ENCODE data around the gene C19orf85. TPM values are rescaled to one million over a fixed set of nuclear protein-coding genes. Genes with fewer than 3 reads are reported as not detected.

C19orf85 gene
- total and polyA plus RNA-seq, 4 donors: not detected

DNA sequence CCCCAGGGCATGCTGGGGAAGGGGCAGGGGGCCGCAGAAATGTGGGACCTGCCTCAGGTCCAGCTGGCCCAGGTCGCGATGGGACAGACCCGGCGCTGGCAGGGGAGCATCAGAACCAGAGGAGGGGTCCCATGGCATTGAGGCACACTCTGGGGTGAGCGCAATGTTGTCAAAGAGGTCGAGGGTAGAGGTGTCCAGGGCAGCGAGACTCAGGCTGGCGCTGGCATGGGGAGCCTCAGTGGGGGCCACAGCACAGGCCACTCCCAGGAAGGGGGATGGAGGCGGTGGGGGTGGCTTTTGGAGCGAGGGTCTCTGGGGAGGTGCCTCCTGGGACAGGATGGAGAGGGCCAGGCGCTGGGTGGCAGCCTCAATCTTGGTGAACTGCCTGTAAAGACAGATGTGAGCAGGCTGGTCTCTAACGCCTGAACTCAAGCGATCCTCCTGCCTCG, 944 bp downstream of the C19orf85 start:
- H3K27ac ChIP-seq (ENCODE audit: low read depth in 1 of 2, low read length in 2 of 2): no peak overlapping the region
- no peaks in the 10 kb centered on the region for H3K9me3 ChIP-seq (ENCODE audit: control insufficient read depth, low read length)
- H3K4me3 ChIP-seq (ENCODE audit: low read length in 2 of 2): no peak overlapping the region
- no peaks in the 10 kb centered on the region for H3K36me3 ChIP-seq (ENCODE audit: control insufficient read depth in 1 of 2, insufficient read depth in 2 of 2, low read length in 1 of 2)
- ATAC-seq (ENCODE audit: low FRiP score): no peak
- intact Hi-C loops (cut with DNase I): no loop called here
- H3K27me3 ChIP-seq (ENCODE audit: control insufficient read depth in 1 of 2, insufficient read depth in 2 of 2, low read length in 1 of 2): no peaks in the 10 kb centered on the region
- no peaks in the 10 kb centered on the region for H3K4me1 ChIP-seq (ENCODE audit: control insufficient read depth in 1 of 2, insufficient read depth in 2 of 2, low read length in 2 of 2)
- no peak for DNase-seq
- 68 to 72% methylated on average over 15 of the region's 15 CpGs for WGBS, 2 donors

DNA sequence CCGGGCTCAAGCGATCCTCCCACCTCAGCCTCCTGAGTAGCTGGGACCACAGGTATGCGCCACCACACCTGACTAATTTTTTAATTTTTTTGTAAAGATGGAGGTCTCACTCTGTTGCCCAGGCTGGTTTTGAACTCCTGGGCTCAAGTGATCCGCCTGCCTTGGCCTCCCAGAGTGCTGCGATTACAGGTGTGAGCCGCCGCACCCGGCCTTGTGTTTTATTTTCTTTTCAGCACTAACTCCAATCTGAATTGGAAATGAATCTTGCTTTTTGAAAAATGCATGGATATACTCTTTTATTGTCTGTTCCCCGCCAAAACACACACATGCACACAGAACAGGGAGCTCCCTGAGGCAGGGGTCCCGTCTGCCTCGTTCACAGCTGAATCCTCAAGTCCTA, 1.8 kb downstream of the C19orf85 start:
- no peak overlapping the region for H3K4me3 ChIP-seq (ENCODE audit: low read length in 2 of 2)
- ATAC-seq (ENCODE audit: low FRiP score) (no peak), DNase-seq (no peak)
- WGBS, 2 donors: 70 to 75% methylated on average over 11 of the region's 11 CpGs
- H3K9me3 ChIP-seq (ENCODE audit: control insufficient read depth, low read length): no peaks in the 10 kb centered on the region
- no peaks in the 10 kb centered on the region for H3K4me1 ChIP-seq (ENCODE audit: control insufficient read depth in 1 of 2, insufficient read depth in 2 of 2, low read length in 2 of 2)
- no peaks in the 10 kb centered on the region for H3K36me3 ChIP-seq (ENCODE audit: control insufficient read depth in 1 of 2, insufficient read depth in 2 of 2, low read length in 1 of 2)
- H3K27me3 ChIP-seq (ENCODE audit: control insufficient read depth in 1 of 2, insufficient read depth in 2 of 2, low read length in 1 of 2): no peaks in the 10 kb centered on the region
- no peak overlapping the region for H3K27ac ChIP-seq (ENCODE audit: low read depth in 1 of 2, low read length in 2 of 2)
- intact Hi-C loops (cut with DNase I): no loop called here

DNA sequence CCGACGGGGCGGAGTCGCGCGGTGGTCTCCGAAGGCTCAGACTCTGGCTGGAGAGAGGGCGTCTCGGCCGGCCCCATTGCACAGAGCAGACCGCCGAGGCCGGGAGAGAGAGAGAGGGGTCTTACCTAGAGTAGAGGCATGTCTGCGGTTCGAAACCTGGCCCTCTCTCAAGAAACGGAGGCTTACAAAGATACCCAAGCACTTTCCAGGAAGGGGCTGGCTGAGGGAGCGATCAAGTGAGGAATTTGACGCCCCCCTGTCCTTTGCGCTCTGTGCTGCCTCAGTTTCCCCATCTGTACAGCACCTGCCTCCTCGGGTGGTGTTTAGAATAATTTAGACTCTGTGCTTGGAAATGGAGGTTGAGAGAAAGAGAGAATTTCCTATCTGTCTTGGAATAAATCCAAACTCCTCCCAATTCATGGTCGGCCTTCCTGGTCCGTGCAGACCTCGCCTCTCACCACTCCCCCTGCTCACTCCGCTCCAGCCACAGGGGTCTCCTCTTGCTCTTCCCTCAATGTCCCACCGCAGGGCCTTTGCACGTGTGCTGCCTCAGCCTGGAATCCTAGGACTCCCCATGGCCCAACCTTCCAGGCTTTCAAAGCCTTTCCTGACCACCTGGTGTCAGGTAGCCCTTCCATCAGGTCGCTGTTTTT, 2.5 kb downstream of the C19orf85 start:
- Histone ChIP-seq H3K4me3 (ENCODE audit: low read length in 2 of 2) (peak overlapping the region in 1 of 2 donors; percentile 23), H3K9me3 (ENCODE audit: control insufficient read depth, low read length) (no peaks in the 10 kb centered on the region), H3K4me1 (ENCODE audit: control insufficient read depth in 1 of 2, insufficient read depth in 2 of 2, low read length in 2 of 2) (no peaks in the 10 kb centered on the region), H3K27me3 (ENCODE audit: control insufficient read depth in 1 of 2, insufficient read depth in 2 of 2, low read length in 1 of 2) (no peaks in the 10 kb centered on the region), H3K36me3 (ENCODE audit: control insufficient read depth in 1 of 2, insufficient read depth in 2 of 2, low read length in 1 of 2) (no peaks in the 10 kb centered on the region), H3K27ac (ENCODE audit: low read depth in 1 of 2, low read length in 2 of 2) (peak overlapping the region in 1 of 2 donors; percentile 23)
- no peak for ATAC-seq (ENCODE audit: low FRiP score)
- intact Hi-C loops (cut with DNase I): no loop called here
- WGBS, 2 donors: 13 to 16% methylated on average over 27 of the region's 27 CpGs
- no peak for DNase-seq

DNA sequence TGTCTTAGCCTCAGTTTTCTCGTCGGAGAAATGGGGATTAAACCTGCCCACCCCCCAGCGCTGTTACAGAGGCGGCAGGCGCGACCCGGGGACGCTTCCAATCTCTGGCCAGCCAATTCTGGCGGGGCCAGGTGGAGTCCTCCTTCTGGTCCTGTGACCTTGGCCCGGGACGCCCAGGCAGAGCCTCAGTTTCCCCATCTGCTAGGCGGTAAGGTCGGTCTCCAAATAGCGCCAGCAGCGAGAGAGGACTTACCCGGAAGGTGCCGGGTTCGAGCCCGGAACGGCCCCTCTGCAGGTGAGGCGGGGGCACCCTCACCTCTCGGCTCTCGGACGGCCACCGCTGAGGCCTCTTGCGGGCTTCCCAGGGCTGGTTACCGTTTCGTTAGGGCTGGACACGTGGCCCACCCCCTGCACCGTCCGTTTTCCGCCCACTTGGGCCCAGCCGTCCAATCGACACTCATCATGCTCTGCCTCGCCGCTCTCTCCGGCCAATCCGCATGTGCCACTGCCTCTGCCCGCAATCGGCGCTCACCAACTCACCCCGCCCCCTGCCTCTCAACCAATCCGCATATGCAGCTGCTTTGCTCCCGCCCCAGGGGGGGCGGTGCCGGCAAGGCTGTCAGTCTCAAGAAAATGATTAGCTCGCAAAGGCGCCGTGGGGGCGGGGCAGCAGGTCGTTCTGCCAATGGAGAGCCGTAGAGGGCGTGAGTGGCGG, 3.1 kb downstream of the C19orf85 start, which contains the start of gene ISOC2:
Gene ISOC2 (minus strand): TSS at position 384 of the 715 bp plus-strand sequence. CDS start 5,156 bp downstream, outside the sequence.
- no peaks in the 10 kb centered on the region for H3K4me1 ChIP-seq (ENCODE audit: control insufficient read depth in 1 of 2, insufficient read depth in 2 of 2, low read length in 2 of 2)
- no peaks in the 10 kb centered on the region for H3K27me3 ChIP-seq (ENCODE audit: control insufficient read depth in 1 of 2, insufficient read depth in 2 of 2, low read length in 1 of 2)
- WGBS, 2 donors: 0 to 1% methylated on average over 46 to 54 of the region's 54 CpGs
- DNase-seq: peak; percentile 100
- ATAC-seq (ENCODE audit: low FRiP score): peak; percentile 96
- peak within 1 kb of the TSS; percentile 28 to 75 for H3K4me3 ChIP-seq (ENCODE audit: low read length in 2 of 2)
- intact Hi-C loops (cut with DNase I): no loop called here
- no peaks in the 10 kb centered on the region for H3K9me3 ChIP-seq (ENCODE audit: control insufficient read depth, low read length)
- H3K36me3 ChIP-seq (ENCODE audit: control insufficient read depth in 1 of 2, insufficient read depth in 2 of 2, low read length in 1 of 2): no peaks in the 10 kb centered on the region
- peak within 1 kb of the TSS in 1 of 2 donors; percentile 23 for H3K27ac ChIP-seq (ENCODE audit: low read depth in 1 of 2, low read length in 2 of 2)

GRCh38 chr19:55460670-55461258, 3.8 kb downstream of the C19orf85 start:
- WGBS, 2 donors: 1 to 2% methylated on average over 23 to 24 of the region's 24 CpGs
- no peaks in the 10 kb centered on the region for H3K9me3 ChIP-seq (ENCODE audit: control insufficient read depth, low read length)
- intact Hi-C loops (cut with DNase I): no loop called here
- no peaks in the 10 kb centered on the region for H3K4me1 ChIP-seq (ENCODE audit: control insufficient read depth in 1 of 2, insufficient read depth in 2 of 2, low read length in 2 of 2)
- no peaks in the 10 kb centered on the region for H3K27me3 ChIP-seq (ENCODE audit: control insufficient read depth in 1 of 2, insufficient read depth in 2 of 2, low read length in 1 of 2)
- no peak overlapping the region for H3K27ac ChIP-seq (ENCODE audit: low read depth in 1 of 2, low read length in 2 of 2)
- peak; percentile 90 to 93 for DNase-seq
- H3K4me3 ChIP-seq (ENCODE audit: low read length in 2 of 2): peak overlapping the region; percentile 28 to 75
- no peaks in the 10 kb centered on the region for H3K36me3 ChIP-seq (ENCODE audit: control insufficient read depth in 1 of 2, insufficient read depth in 2 of 2, low read length in 1 of 2)
- ATAC-seq (ENCODE audit: low FRiP score): peak; percentile 89

GRCh38 chr19:55459950-55460657, 4.4 kb downstream of the C19orf85 start:
- Histone ChIP-seq H3K4me1 (ENCODE audit: control insufficient read depth in 1 of 2, insufficient read depth in 2 of 2, low read length in 2 of 2) (no peaks in the 10 kb centered on the region), H3K4me3 (ENCODE audit: low read length in 2 of 2) (no peak overlapping the region), H3K36me3 (ENCODE audit: control insufficient read depth in 1 of 2, insufficient read depth in 2 of 2, low read length in 1 of 2) (no peaks in the 10 kb centered on the region), H3K9me3 (ENCODE audit: control insufficient read depth, low read length) (no peaks in the 10 kb centered on the region), H3K27ac (ENCODE audit: low read depth in 1 of 2, low read length in 2 of 2) (no peak overlapping the region), H3K27me3 (ENCODE audit: control insufficient read depth in 1 of 2, insufficient read depth in 2 of 2, low read length in 1 of 2) (no peaks in the 10 kb centered on the region)
- WGBS, 2 donors: 13 to 15% methylated on average over 16 of the region's 16 CpGs
- no peak for ATAC-seq (ENCODE audit: low FRiP score)
- DNase-seq: no peak
- intact Hi-C loops (cut with DNase I): no loop called here

GRCh38 chr19:55459551-55459949, 5.0 kb downstream of the C19orf85 start:
- no peaks in the 10 kb centered on the region for H3K9me3 ChIP-seq (ENCODE audit: control insufficient read depth, low read length)
- WGBS, 2 donors: 49 to 60% methylated on average over 8 of the region's 8 CpGs
- H3K4me3 ChIP-seq (ENCODE audit: low read length in 2 of 2): no peak overlapping the region
- H3K27ac ChIP-seq (ENCODE audit: low read depth in 1 of 2, low read length in 2 of 2): no peak overlapping the region
- no peaks in the 10 kb centered on the region for H3K36me3 ChIP-seq (ENCODE audit: control insufficient read depth in 1 of 2, insufficient read depth in 2 of 2, low read length in 1 of 2)
- DNase-seq: no peak
- ATAC-seq (ENCODE audit: low FRiP score): no peak
- no peaks in the 10 kb centered on the region for H3K27me3 ChIP-seq (ENCODE audit: control insufficient read depth in 1 of 2, insufficient read depth in 2 of 2, low read length in 1 of 2)
- H3K4me1 ChIP-seq (ENCODE audit: control insufficient read depth in 1 of 2, insufficient read depth in 2 of 2, low read length in 2 of 2): no peaks in the 10 kb centered on the region
- intact Hi-C loops (cut with DNase I): no loop called here

- WGBS, 2 donors: 84 to 85% methylated on average over 16 of the region's 16 CpGs
- H3K27me3 ChIP-seq (ENCODE audit: control insufficient read depth in 1 of 2, insufficient read depth in 2 of 2, low read length in 1 of 2): no peaks in the 10 kb centered on the region
- intact Hi-C loops (cut with DNase I): no loop called here
- no peak for DNase-seq
- H3K27ac ChIP-seq (ENCODE audit: low read depth in 1 of 2, low read length in 2 of 2): no peak overlapping the region
- no peaks in the 10 kb centered on the region for H3K4me1 ChIP-seq (ENCODE audit: control insufficient read depth in 1 of 2, insufficient read depth in 2 of 2, low read length in 2 of 2)
- no peak for ATAC-seq (ENCODE audit: low FRiP score)
- no peak overlapping the region for H3K4me3 ChIP-seq (ENCODE audit: low read length in 2 of 2)
- no peaks in the 10 kb centered on the region for H3K9me3 ChIP-seq (ENCODE audit: control insufficient read depth, low read length)
- no peaks in the 10 kb centered on the region for H3K36me3 ChIP-seq (ENCODE audit: control insufficient read depth in 1 of 2, insufficient read depth in 2 of 2, low read length in 1 of 2)
These were observed 6.7 kb downstream of the C19orf85 start for GRCh38 chr19:55457683-55458457.
